GM12878 (cell line): ENCODE data around the gene SLC35C1. TPM values are rescaled to one million over a fixed set of nuclear protein-coding genes. Genes with fewer than 3 reads are reported as not detected.

ENCODE experiments used
- BMI1 ChIP-seq: fragments of 450-650 bp; IDR thresholded peaks from 2 replicates; pipeline ENCODE4 v1.6.1; 2016; ENCODE audit warnings: mild to moderate bottlenecking, moderate library complexity, borderline replicate concordance
- CHD4 ChIP-seq: fragments of 200-600 bp; sonication (generic); IDR thresholded peaks from 2 replicates; pipeline ENCODE4 v1.6.1; 2016; ENCODE audit warnings: mild to moderate bottlenecking
- E2F4 ChIP-seq: IDR thresholded peaks from 2 replicates; pipeline ENCODE4 v1.6.1; 2012; ENCODE audit warnings: low read depth, low read length, improper control_type of control experiment
- EED ChIP-seq: sonication (generic); IDR thresholded peaks from 2 replicates; pipeline ENCODE4 v1.6.1; 2016; ENCODE audit warnings: antibody characterized with exemption, low read depth
- KDM1A ChIP-seq: fragments of 200-600 bp; sonication (generic); IDR thresholded peaks from 2 replicates; pipeline ENCODE4 v1.6.1; 2016; ENCODE audit warnings: borderline replicate concordance
- MEF2B ChIP-seq: fragments of 450-650 bp; IDR thresholded peaks from 2 replicates; pipeline ENCODE4 v1.6.1; 2018; ENCODE audit warnings: mild to moderate bottlenecking, moderate library complexity; ENCODE audit not compliant: partially characterized antibody, poor library complexity, severe bottlenecking
- MTA2 ChIP-seq: fragments of 450-650 bp; IDR thresholded peaks from 2 replicates; pipeline ENCODE4 v1.6.1; 2016; ENCODE audit warnings: low read depth, mild to moderate bottlenecking, moderate library complexity
- RAD21 ChIP-seq: IDR thresholded peaks from 2 replicates; pipeline ENCODE4 v1.6.1; 2011; ENCODE audit warnings: mild to moderate bottlenecking, low read depth, low read length, moderate library complexity; ENCODE audit not compliant: insufficient read depth
- STAT3 ChIP-seq: IDR thresholded peaks from 2 replicates; pipeline ENCODE4 v1.6.1; 2011; ENCODE audit warnings: low read depth, low read length, improper control_type of control experiment
- TCF3 ChIP-seq: IDR thresholded peaks from 2 replicates; pipeline ENCODE4 v1.6.1; 2012; ENCODE audit warnings: low read depth, mild to moderate bottlenecking, low read length, borderline replicate concordance; ENCODE audit not compliant: insufficient read depth
- USF1 ChIP-seq: IDR thresholded peaks from 2 replicates; pipeline ENCODE4 v1.6.1; 2011; ENCODE audit warnings: borderline replicate concordance, low read depth, mild to moderate bottlenecking, moderate library complexity, mixed read lengths, low read length; ENCODE audit not compliant: insufficient read depth; ENCODE audit errors: extremely low read length
- polyA plus RNA-seq, 11 experiments: library from polyadenylated mRNA; depleted of rRNA in 4 of 11; unstranded in 6 of 11; stranded (reverse) in 5 of 11; fragments of >200 nt; fragmentation: Nextera tagmentation in 4 of 11; fragmentation: Illumina TruSeq in 1 of 11; extraction: Ambion mirVana in 4 of 11; extraction: Trizol in 1 of 11; gene quantifications; 1 replicate in 1 of 11; 2 replicates in 10 of 11; pipeline versions ENCODE4 v1.2.1 to v1.2.3, GENCODE V29; 2011 to 2016; ENCODE audit warnings: inconsistent platforms in 2 of 11, missing spikeins in 2 of 11, low read depth in 1 of 11
- total RNA-seq, 4 experiments: library from RNA; depleted of rRNA in 3 of 4; stranded (reverse); fragments of >200 nt in 3 of 4; fragmentation: Illumina TruSeq in 1 of 4; extraction: Trizol in 1 of 4; gene quantifications; 2 replicates each; pipeline versions ENCODE4 v1.2.1 to v1.2.3, GENCODE V29; 2013 to 2021
- TF ChIP-seq, protein P1 (sequence below): IDR thresholded peaks from 2 replicates; pipeline ENCODE4 v1.6.1; 2012; ENCODE audit warnings: low read length, inconsistent platforms
- TF ChIP-seq, protein P2 (sequence below): fragments of 450-650 bp; IDR thresholded peaks from 2 replicates; pipeline ENCODE4 v1.6.1; 2016; ENCODE audit warnings: mild to moderate bottlenecking, moderate library complexity, borderline replicate concordance

SLC35C1 gene
- total and polyA plus RNA-seq, 10 of the 15 experiments (the other 5 are each of a cell fraction or from before 2014, with no cell fraction given) = 0.55 to 9.7 (median 4.3) TPM

- TF ChIP-seq, protein P1, sequence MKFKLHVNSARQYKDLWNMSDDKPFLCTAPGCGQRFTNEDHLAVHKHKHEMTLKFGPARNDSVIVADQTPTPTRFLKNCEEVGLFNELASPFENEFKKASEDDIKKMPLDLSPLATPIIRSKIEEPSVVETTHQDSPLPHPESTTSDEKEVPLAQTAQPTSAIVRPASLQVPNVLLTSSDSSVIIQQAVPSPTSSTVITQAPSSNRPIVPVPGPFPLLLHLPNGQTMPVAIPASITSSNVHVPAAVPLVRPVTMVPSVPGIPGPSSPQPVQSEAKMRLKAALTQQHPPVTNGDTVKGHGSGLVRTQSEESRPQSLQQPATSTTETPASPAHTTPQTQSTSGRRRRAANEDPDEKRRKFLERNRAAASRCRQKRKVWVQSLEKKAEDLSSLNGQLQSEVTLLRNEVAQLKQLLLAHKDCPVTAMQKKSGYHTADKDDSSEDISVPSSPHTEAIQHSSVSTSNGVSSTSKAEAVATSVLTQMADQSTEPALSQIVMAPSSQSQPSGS = no peak
- TF ChIP-seq MEF2B = no peak
- no peak for TF ChIP-seq E2F4
- no peak for TF ChIP-seq TCF3
- TF ChIP-seq USF1 = no peak
- no peak for TF ChIP-seq RAD21
- no peak for TF ChIP-seq CHD4
- TF ChIP-seq MTA2 = no peak
- TF ChIP-seq, protein P2, sequence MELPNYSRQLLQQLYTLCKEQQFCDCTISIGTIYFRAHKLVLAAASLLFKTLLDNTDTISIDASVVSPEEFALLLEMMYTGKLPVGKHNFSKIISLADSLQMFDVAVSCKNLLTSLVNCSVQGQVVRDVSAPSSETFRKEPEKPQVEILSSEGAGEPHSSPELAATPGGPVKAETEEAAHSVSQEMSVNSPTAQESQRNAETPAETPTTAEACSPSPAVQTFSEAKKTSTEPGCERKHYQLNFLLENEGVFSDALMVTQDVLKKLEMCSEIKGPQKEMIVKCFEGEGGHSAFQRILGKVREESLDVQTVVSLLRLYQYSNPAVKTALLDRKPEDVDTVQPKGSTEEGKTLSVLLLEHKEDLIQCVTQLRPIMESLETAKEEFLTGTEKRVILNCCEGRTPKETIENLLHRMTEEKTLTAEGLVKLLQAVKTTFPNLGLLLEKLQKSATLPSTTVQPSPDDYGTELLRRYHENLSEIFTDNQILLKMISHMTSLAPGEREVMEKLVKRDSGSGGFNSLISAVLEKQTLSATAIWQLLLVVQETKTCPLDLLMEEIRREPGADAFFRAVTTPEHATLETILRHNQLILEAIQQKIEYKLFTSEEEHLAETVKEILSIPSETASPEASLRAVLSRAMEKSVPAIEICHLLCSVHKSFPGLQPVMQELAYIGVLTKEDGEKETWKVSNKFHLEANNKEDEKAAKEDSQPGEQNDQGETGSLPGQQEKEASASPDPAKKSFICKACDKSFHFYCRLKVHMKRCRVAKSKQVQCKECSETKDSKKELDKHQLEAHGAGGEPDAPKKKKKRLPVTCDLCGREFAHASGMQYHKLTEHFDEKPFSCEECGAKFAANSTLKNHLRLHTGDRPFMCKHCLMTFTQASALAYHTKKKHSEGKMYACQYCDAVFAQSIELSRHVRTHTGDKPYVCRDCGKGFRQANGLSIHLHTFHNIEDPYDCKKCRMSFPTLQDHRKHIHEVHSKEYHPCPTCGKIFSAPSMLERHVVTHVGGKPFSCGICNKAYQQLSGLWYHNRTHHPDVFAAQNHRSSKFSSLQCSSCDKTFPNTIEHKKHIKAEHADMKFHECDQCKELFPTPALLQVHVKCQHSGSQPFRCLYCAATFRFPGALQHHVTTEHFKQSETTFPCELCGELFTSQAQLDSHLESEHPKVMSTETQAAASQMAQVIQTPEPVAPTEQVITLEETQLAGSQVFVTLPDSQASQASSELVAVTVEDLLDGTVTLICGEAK = no peak
- TF ChIP-seq STAT3 = no peak
- no peak for TF ChIP-seq KDM1A
- no peak for TF ChIP-seq EED
- TF ChIP-seq BMI1 = no peak
- TF ChIP-seq, all 136 proteins: peak for 0
Measured at GRCh38 chr11:45769960-45770359, 35.0 kb upstream of the SLC35C1 start (continued).
